AG08396 (cell line): ENCODE measurements around the gene CDK10.
A peak's percentile ranks its signal among the peaks of the same experiment; 100 is the strongest.
"Not testable (repeated sequence)": the region's sequence is repeated elsewhere in the genome, so short reads cannot be mapped to it uniquely, and the experiment has no call there.

ENCODE experiments used
- DNase-seq: peaks from one replicate; pipeline ENCODE4 v3.0.0; 2012; ENCODE audit warnings: low spot score, mixed read lengths

Gene CDK10, protein sequence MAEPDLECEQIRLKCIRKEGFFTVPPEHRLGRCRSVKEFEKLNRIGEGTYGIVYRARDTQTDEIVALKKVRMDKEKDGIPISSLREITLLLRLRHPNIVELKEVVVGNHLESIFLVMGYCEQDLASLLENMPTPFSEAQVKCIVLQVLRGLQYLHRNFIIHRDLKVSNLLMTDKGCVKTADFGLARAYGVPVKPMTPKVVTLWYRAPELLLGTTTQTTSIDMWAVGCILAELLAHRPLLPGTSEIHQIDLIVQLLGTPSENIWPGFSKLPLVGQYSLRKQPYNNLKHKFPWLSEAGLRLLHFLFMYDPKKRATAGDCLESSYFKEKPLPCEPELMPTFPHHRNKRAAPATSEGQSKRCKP

GRCh38 chr16:89686520-89687091, at the start of gene CDK10:
TSS of gene CDK10 (plus strand) at chr16:89686689. CDS start at chr16:89686711, 22 bp downstream.
- DNase-seq: peak; percentile 99

DNA sequence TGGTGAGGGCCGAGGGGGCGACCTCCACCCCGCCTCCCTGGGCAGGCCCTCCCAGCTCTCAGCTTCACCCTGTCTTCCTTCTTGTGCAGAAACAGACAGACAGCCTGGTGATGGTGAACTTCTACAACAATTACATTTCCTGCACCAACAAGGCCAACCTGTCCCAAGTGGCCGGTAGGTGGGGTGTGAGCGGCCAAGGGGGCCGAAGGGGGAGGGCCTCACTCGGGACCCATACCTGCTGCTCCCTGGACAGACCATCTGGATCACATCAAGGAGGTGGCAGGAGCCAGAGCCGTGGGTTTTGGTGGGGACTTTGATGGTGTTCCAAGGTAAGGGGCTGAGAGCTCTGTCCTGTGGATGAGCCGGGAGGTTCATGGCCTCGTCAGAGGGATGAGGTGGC, 49.1 kb upstream of the CDK10 start:
- no peak for DNase-seq

GRCh38 chr16:89638455-89638854, 48.0 kb upstream of the CDK10 start:
- no peak for DNase-seq

DNA sequence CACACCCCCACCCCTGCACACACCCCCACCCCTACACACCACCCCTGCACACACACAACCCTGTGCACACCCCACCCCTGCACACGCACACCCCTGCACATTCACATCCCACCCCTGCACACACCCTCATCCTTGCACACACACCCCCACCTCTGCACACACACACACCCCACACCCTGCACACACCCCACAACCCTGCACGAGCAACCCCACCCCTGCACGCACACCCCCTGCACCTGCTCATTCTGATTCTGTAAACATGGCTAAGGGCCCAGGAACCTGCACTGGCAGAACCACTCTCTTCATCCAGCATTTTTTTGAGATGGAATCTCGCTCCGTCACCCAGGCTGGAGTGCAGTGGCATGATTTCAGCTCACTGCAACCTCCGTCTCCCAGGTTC, 47.1 kb upstream of the CDK10 start:
- no peak for DNase-seq

- no peak for DNase-seq
Measured at GRCh38 chr16:89641458-89642119, 44.9 kb upstream of the CDK10 start.

DNA sequence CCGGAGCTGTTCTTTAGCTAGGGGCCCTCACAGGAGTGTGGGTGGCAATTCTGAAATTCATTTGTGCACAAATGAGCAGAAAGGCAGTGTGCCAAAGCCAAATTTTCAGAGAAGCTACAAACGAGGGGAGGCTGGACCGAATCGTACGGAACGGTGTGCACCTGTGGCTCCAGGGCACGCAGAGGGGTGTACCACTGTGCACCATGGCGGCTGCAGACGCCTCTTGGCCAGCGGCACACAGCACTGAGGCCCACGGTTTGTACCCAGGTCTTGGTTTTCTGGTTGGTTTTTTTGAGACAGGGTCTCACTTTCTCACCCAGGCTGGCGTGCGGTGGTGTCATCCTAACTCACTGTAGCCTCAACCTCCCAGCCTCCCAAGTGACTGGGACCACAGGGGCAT, 43.9 kb upstream of the CDK10 start:
- DNase-seq: no peak

- DNase-seq: no peak
Measured at GRCh38 chr16:89643769-89644300, 42.7 kb upstream of the CDK10 start.

DNA sequence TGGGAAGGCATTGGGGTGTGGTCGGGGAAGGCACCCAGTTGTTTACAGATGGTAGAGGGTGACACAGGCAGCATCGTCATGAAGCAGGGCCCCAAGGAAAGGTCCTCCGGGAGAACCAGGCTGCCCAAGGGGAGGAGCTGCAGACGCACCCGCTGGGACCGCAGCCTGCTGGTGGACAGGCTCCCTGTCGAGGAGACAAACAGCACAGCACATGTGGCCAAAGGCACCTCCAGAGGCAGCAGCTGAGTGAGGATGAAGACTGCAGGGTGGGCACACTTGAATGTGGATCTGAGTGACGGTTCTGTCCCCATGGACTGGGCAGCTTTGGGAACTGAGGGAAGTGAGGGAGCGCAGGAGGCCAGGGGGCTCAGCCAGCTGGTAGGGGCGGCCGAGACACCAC, 41.4 kb upstream of the CDK10 start:
- DNase-seq: no peak

GRCh38 chr16:89646270-89646669, 40.2 kb upstream of the CDK10 start:
- no peak for DNase-seq

DNA sequence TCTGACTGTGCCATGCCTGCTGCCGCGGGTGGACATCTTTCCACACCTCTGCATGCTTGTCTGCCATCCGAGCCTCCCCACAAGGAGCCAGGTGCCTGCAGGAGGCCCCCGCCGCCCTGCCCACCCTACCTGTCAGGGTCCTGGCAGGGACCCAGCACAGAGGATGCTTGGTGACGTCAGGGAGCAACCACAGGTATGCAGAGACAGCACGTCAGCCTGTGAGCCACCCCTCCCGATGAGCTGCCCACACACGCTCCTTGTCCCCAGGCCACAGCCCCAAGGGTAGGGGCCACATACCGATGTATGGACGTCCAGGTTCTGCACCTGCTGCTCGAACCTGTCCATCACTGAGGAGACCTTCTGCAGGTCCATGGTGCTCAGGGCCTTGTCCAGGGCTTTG, 39.6 kb upstream of the CDK10 start:
- no peak for DNase-seq

DNA sequence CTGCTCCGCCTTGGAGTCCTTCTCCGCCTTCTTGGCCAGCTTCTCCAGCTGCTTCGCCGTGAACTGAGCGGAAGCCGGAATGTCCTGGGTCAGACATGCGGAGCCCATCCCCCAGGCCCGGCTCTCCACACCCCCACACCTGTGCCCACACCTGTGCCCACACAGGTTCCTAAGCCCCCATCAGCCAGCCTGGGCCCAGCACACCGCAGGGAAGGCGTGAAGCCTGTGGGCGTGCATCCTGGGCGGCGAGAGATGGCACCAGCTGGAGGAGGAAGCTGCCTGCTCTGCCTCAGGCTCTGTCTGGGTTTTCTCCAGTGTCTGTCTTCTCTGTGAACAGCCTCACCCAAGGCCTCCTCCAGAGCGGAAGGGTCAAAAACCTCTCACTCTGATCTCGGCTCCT, 34.9 kb upstream of the CDK10 start:
- DNase-seq: no peak

GRCh38 chr16:89653656-89654295, 32.7 kb upstream of the CDK10 start:
- no peak for DNase-seq

GRCh38 chr16:89655062-89655643, 31.3 kb upstream of the CDK10 start:
- DNase-seq: no peak

DNA sequence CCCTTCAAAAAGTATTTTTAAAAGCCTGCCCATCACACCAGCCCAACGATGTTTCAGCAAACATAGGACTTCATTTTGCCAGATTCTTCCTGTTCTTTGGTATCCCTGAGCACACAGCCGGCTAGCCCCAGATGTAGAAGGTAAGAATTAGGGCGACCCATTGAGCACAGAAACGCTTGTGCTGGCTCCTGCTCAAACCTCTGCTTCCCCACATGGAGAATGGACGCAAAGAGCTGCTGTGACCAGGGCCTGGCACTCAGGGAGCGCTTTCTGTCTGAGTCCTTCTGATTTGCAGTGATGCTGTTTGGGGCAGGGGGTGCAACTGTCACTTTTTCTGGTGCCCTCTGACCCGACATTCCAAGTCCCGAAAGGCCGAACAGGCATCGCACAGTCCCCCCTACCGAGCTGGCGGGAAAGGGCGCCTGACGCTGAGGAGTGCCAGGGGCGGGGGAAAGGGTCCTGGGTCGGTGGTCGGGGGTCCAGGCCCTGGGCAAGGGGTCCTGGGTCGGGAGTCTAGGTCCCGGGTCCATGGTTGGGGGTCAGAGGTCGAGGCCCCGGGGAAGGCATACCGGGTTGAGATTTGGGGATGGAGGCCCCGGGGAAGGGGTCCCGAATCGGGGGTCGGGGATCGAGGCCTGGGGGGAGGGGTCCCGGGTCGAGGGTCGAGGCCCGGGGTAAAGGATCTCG, 29.9 kb upstream of the CDK10 start:
- no peak for DNase-seq

- peak; percentile 99 for DNase-seq
Measured at GRCh38 chr16:89657442-89658220, 28.9 kb upstream of the CDK10 start, which contains the start of the genes CHMP1A and SPATA33. TSS of gene CHMP1A (minus strand) at chr16:89657708. CDS start at chr16:89657588, 120 bp downstream. TSS of gene SPATA33 (plus strand) at chr16:89657836. CDS start at chr16:89657912, 76 bp downstream.

- DNase-seq: peak; percentile 53
Measured at GRCh38 chr16:89658221-89658879, 28.1 kb upstream of the CDK10 start.

DNA sequence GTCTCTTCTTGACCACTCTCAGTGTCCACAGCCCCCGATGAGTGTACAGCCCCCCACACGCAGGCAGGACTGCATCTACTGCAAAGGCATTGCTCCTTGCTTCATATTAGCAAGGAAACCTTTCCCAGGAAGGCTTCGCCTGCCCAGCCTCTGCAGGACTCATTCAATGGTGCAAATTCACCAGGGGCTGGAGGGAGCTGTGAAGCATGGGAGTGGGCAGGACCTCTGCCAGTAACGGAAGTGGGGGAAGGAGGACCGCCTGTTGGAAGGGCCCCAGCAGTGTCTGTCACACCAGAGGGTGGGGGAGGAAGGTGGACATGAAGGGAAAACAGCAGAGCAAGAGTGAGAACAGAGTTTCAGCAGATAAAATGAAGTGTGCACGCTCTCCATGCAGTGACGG, 26.3 kb upstream of the CDK10 start:
- no peak for DNase-seq

- no peak for DNase-seq
Measured at GRCh38 chr16:89661215-89661614, 25.3 kb upstream of the CDK10 start.

DNA sequence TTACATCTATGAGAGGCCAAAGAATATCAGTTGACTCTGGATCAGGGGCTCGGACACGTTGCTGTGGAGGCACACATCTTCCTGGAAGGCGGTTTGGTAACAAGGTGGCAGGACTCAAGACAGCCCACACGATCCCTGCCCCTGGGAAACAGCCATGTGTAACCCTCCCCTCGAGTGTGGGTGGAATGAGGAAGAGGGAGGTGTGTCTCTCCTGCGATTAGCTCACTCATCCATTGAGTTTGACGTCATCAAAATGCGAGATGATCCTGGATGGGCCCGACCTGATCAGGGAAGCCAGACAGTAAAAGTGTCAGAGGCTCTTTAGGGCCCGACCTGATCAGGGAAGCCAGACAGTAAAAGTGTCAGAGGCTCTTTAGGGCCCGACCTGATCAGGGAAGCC, 22.3 kb upstream of the CDK10 start:
- DNase-seq: not testable (repeated sequence)

GRCh38 chr16:89667000-89667399, 19.5 kb upstream of the CDK10 start:
- not testable (repeated sequence) for DNase-seq
